HUDEP-2 (cell line): ENCODE results near the gene NOL9.

ENCODE experiments used
- DNase-seq, 76 experiments: peaks; one replicate each; lab custom pipeline; 2025; ENCODE audit not compliant: unreplicated experiment in 76 of 76; lab: John Stamatoyannopoulos, UW

The NOL9 gene

DNA sequence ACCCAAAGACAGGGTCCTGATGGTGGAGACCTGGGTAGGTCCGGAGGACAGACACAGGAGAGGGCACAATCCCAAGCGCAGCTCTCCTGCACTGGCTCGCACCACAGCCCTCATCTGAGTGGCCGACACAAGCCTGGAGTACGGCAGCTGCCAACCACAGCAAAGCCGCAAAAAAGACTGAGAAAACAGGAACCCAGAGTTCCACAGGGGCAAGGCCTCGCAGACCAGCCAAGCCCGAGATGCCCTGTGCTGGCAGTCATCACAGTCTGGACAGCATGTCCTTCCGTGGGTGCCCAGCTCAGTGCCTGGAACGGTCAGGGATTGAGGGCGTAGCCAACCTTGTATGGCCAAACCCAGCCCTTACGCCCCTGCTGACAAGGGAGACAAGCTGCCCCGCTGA lies 36.9 kb upstream of the NOL9 start:
- no peak for DNase-seq

DNA sequence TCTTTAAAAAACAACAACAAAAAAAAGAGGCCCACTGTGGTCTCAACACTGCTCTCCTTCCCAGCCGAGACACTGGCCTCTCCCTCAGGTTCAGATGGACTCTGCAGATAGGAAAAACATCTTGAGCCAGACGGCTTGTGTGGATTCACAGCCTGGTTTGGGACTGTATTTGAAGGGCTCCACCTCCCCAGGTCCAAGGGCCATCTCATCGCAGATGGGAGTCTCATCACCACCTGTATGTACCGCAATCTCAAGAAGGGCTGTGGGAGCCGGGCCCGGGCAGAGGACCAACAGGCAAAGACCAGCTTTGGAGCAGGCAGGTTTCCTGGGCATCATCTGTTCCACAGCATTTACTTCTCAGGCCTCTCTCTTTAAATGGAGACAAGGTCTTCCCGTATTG lies 35.7 kb upstream of the NOL9 start:
- DNase-seq, result no peak

DNA sequence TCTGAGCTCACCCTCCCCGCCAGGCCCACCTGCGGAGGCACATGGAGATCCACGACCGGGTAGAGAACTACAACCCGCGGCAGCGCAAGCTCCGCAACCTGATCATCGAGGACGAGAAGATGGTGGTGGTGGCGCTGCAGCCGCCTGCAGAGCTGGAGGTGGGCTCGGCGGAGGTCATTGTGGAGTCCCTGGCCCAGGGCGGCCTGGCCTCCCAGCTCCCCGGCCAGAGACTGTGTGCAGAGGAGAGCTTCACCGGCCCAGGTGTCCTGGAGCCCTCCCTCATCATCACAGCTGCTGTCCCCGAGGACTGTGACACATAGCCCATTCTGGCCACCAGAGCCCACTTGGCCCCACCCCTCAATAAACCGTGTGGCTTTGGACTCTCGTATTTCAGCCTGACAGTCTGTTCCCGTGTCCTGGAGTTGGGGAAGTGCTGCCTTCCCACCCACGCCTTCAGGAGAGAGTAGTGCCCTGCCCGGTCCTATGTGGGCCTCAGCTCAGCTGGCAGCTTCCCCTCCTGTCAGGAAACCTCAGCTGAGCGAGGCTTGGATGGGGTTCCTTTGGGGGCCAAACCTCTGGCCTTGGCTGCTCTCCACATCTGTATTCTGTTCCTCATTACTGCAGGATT lies 34.7 kb upstream of the NOL9 start:
- DNase-seq, result no peak

DNA sequence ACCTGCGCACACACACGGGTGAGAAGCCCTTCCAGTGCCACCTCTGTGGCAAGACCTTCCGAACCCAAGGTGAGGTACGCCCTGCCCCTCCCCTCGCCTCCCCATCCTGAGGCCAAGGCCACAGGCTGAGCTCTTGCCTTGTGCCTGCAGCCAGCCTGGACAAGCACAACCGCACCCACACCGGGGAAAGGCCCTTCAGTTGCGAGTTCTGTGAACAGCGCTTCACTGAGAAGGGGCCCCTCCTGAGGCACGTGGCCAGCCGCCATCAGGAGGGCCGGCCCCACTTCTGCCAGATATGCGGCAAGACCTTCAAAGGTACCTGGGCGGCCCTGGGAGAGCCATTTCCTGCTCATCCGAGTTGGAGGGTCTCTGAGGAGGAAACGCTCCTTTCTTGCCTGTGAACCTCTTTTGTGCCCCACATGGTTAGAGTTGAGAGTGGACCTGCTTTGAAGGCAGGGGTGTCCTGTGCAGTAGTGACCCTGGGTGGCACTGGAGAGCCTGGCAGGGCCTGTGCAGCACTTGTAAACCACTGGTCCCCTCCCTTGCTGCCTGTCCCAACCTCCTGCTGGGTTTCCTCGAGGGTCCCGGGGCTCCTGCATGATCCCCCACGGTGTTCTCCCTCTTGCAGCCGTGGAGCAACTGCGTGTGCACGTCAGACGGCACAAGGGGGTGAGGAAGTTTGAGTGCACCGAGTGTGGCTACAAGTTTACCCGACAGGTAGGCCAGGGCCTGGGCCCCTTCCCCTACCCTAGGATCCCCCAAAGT lies 34.0 kb upstream of the NOL9 start:
- DNase-seq, result no peak

DNA sequence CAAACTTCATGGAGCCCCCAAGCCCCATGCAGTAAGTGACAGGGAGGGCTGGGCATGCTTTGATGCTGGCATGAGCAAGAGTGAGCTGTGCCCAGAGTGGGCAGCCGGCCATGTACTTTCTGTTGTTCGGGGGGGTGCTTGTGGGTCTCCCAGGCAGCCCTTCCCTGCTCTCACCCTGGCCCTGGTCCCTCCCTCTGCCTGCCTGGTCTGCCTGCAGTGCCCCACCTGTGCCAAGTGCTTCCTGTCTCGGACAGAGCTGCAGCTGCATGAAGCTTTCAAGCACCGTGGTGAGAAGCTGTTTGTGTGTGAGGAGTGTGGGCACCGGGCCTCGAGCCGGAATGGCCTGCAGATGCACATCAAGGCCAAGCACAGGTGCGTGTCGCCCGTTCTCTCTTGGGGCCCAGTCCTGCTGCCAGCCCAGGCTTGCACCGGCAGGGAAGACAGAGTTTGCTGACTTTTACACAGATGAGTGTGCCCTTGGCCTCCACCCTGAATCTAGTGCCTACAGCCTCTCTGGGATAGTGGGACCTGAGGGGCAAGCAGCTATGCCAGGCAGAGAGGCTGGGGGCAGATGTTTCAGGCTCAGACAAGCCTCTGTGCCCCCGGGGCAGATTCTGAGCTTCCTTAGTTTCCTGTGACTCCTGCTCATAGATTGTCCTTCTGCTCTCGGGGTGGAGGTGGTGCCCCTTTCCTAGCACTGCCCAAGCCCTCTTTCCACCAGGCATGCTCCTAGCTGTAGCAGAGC lies 33.1 kb upstream of the NOL9 start:
- no peak for DNase-seq

DNA sequence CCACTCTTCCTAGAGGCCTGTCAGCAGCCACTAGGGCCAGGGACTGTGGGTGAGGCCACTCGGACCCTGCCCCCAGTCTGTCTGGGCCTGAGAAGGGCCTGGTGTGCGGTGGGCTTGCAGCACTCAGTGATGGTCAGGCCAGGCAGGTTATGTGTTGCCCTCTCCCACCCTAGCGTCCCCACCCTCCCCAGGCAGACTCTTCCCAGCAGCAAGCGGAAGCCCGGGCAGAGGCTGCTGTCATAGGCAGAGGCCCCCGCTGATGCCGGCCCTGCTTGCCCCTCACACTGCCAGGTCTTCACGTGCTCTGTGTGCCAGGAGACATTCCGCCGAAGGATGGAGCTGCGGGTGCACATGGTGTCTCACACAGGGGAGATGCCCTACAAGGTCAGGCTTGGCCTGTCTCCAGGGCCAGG lies 32.1 kb upstream of the NOL9 start:
- no peak for DNase-seq

DNA sequence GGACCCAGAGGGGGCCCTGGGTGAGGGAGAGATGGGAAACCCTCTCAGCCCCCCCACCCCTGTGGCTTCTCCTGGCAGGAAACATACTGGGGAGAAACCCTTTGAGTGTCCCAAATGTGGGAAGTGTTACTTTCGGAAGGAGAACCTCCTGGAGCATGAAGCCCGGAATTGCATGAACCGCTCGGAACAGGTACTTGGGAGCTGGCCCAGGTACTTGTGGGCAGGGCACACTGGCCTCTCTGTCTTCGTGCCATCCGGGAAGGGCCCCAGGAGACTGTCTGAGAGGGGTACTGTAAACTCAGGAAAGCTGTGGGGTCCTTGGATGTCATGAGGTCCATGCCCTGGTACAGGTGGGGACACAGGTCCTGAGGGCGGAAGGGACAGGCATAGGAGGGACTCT lies 31.5 kb upstream of the NOL9 start:
- no peak for DNase-seq

DNA sequence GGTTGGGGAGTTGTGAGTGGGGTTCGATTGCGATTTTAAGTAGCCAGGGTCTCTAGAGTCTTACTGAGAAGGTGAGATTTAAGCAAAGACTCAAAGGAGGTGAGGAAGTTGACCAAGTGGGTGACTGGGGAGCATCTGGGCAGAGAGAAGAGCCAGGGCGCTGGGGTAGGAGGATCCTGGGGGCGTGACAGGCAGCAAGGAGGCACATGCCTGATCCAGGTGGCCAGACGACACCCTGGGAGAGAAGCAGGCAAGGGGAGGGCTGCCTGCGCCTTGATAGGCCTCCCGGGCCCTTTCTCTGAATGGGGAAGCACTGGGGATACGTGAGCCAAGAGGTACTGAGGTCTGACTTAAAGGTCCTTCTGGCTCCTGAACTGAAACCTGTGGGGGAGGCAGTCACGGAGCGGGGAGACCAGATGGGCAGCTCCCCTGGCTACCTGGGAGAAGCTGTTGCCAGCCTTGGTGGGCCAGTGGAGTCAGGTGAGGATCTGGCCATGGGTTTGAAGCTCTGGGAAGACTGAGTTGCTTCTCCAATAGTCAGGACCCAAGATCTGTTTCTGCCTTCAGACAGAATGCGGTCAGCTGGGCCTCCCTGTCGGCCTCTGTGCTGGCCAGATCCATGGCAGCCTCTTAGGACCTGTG lies 30.9 kb upstream of the NOL9 start:
- DNase-seq, result no peak

DNA sequence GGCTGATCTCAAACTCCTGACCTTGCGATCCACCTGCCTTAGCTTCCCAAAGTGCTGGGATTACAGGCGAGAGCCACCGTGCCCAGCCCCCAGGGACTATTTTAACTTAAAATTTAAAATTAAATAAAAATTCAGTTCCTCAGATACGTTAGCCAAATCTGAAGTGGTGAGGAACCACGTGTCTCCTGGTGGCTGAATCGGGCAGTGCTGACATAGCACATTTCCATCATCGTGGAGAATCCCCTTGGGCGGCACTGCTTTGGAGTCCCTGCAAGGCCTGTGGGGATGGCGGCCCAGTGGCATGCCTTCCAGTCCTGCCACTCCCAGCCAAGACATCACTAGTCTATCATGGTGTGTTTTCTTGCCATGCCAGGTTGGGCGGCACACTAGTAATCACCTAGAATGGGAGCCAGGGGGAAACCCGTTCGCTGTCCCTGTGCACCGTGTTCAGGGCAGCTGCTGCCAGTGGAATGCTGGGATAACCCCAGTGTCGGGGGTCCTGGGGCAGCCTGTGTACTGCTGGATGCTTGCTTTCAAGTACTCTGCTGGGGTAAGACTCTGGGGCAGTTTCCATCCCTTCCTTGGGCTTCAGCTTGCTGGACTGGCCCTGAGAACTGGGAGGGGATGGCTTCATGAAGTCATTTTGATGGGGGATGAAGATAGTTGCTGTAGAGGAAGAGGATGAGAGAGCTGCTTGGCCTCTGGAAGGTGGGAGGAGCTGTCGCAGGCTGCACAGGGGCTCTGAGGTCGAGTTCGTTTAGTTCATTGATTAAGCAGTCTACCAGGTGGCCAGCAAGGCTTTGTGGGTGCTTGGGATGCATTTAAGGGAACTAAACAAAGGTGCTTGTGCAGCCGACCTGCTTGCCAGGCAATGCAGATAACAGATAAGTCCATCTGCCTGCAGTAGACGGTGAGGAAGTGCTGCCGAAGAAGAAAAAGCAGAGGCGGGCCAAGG lies 30.1 kb upstream of the NOL9 start:
- DNase-seq, result no peak

DNA sequence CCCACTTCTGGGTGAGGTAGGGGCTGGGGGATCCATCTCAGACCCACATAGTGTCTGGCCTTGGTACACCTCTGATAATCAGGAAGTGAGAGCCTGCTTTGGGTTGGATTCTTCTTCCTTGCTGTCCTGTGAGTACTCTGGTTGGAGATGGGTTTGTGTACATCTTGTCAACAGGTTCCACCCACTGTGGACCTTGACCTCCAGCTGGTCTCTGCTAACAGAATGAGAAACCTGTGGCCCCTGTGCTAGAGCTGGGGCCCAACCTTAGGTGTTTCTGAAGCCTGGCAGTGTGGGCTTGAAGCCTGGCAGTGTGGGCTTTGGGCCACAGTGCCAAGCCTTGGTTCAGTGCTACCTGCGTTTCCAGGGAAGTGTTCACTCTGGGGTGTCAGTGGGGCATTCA lies 28.1 kb upstream of the NOL9 start:
- DNase-seq, result no peak

DNA sequence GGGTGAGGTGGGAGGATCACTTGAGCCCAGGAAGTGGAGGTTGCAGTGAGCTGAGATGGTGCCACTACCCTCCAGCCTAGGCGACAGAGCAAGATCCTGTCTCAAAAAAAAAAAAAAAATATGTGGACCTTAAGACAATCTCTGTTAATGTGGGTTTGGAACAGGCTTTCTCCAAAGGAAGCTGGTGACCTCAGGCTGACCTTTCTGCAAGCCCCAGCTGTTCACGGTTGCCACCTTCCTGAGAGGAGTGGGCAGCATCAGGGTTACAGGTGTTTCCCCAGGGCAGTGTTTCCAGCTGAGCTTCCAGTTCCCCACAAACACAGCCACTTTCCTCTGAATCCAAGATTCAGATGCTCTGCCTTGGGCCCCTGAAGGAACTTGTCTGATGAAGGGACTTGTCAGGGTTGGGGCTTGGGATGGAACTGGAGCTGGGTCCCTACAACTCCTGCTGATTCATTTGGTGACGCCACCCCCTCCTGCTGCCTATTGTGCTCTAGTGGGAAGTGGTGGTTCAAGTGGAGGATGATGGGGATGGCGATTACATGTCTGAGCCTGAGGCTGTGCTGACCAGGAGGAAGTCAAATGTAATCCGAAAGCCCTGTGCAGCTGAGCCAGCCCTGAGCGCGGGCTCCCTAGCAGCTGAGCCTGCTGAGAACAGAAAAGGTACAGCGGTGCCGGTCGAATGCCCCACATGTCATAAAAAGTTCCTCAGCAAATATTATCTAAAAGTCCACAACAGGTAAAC lies 27.4 kb upstream of the NOL9 start:
- no peak for DNase-seq

DNA sequence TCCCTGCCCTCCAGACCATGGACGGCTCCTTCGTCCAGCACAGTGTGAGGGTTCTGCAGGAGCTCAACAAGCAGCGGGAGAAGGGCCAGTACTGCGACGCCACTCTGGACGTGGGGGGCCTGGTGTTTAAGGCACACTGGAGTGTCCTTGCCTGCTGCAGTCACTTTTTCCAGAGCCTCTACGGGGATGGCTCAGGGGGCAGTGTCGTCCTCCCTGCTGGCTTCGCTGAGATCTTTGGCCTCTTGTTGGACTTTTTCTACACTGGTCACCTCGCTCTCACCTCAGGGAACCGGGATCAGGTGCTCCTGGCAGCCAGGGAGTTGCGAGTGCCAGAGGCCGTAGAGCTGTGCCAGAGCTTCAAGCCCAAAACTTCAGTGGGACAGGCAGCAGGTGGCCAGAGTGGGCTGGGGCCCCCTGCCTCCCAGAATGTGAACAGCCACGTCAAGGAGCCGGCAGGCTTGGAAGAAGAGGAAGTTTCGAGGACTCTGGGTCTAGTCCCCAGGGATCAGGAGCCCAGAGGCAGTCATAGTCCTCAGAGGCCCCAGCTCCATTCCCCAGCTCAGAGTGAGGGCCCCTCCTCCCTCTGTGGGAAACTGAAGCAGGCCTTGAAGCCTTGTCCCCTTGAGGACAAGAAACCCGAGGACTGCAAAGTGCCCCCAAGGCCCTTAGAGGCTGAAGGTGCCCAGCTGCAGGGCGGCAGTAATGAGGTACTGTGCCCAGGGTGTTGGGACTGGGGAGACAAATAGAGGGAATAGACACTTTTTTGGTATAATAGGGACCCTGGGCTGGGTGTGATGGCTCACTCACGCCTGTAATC lies 26.5 kb upstream of the NOL9 start:
- peak in 6 of 76 experiments; percentile 10 to 46 (median 22) for DNase-seq

DNA sequence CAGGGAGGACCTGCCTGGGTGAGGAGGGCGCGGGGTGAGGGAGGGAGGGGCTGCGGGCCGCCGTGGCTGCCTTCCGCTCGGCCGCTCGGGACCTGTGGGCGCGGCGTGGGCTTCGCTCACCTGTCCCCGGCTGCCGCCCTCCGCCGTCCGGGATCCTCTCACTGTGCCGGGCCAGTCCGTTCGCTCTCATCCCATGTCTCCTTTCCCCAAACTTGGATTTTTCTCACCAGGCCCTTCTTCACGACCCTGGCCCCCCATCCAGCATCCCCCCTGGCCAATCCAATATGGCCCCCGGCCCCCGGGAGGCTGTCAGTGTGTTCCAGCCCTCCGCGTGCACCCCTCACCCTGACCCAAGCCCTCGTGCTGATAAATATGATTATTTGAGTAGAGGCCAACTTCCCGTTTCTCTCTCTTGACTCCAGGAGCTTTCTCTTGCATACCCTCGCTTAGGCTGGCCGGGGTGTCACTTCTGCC lies 25.8 kb upstream of the NOL9 start:
- DNase-seq, result peak in 6 of 76 experiments; percentile 4 to 52 (median 20)

DNA sequence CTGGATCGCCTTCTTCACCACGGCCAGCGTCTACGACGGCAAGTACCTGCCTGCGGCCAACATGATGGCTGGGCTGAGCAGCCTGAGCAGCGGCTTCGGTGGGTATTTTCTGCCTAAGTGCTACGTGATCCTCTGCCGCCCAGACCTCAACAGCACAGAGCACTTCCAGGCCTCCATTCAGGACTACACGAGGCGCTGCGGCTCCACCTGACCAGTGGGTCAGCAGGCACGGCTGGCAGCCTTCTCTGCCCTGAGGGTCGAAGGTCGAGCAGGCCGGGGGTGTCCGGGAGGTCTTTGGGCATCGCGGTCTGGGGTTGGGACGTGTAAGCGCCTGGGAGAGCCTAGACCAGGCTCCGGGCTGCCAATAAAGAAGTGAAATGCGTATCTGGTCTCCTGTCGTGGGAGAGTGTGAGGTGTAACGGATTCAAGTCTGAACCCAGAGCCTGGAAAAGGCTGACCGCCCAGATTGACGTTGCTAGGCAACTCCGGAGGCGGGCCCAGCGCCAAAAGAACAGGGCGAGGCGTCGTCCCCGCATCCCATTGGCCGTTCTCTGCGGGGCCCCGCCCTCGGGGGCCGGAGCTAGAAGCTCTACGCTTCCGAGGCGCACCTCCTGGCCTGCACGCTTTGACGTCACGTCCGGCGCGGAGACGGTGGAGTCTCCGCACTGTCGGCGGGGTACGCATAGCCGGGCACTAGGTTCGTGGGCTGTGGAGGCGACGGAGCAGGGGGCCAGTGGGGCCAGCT lies 25.2 kb upstream of the NOL9 start, which contains the start of gene ZBTB48:
Gene ZBTB48, plus strand, starts transcription at position 621 of the 745 bp plus-strand sequence. CDS start 616 bp downstream, outside the sequence.
- DNase-seq, result peak; percentile 50 to 99 (median 97)

DNA sequence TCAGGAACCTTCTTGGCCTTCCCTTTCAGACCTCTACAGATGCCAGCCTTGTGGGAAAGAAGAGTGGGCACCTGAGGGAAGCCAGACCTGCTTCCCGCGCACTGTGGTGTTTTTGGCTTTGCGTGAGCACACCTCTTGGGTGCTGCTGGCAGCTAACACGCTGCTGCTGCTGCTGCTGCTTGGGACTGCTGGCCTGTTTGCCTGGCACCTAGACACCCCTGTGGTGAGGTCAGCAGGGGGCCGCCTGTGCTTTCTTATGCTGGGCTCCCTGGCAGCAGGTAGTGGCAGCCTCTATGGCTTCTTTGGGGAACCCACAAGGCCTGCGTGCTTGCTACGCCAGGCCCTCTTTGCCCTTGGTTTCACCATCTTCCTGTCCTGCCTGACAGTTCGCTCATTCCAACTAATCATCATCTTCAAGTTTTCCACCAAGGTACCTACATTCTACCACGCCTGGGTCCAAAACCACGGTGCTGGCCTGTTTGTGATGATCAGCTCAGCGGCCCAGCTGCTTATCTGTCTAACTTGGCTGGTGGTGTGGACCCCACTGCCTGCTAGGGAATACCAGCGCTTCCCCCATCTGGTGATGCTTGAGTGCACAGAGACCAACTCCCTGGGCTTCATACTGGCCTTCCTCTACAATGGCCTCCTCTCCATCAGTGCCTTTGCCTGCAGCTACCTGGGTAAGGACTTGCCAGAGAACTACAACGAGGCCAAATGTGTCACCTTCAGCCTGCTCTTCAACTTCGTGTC lies 24.5 kb upstream of the NOL9 start:
- peak in 1 of 76 experiments; percentile 11 for DNase-seq

DNA sequence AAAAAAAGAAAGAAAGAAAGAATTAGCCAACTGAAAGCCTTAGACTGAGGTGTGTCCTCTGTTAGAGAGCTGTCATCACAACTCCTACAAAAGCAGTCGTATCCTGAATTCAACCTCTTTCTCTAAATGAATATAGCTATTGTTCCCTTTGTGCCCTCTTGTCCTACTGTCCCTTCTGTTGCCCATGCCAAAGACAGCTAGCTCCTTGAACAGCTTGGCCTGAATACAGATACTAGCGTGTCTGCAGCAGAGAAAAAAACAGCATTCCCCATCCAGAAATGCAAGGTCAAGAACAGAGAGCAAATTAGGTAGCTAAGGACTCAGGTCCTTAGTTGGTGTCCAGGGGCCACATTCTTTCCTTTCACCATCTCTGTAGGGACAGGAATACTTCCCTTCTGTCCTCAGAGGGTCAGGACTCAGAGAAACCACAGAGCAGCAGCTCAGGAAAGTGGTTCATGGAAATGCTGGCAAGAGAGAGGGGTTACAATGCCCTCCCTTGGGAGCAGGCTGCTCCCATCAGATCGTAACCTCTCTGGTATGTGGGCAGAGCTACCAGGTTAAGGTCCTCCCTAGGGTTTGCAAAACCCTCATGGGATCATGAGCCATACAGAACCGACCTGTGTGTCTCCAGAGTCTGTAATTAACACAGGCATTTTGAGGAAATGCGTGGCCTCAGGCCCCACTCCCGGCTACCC lies 23.7 kb upstream of the NOL9 start:
- DNase-seq, result no peak
